ENCODE data around the gene PPP4R3A. TPM values are rescaled to one million over a fixed set of nuclear protein-coding genes. Genes with fewer than 3 reads are reported as not detected.

Gene PPP4R3A
- polyA plus RNA-seq, 4 donors = 55.9 to 103 (median 68.0) TPM

Other genes with a start within 250 kb of the PPP4R3A start
- gene CCDC88C, start 92.5 kb downstream of the PPP4R3A start, polyA plus RNA-seq = 10 to 100 TPM; 13.2 to 25.9 (median 18.3) TPM
- under 1 TPM in 3 of 4 donors, not detected in 1; 0.89 to 0.92 (median 0.92) TPM for gene CATSPERB, start 221.8 kb upstream of the PPP4R3A start, polyA plus RNA-seq